GM21786 (cell line): ENCODE data around the gene IGF2BP2.
"Not testable (repeated sequence)": the region's sequence is repeated elsewhere in the genome, so short reads cannot be mapped to it uniquely, and the experiment has no call there.

Experiments used
- ATAC-seq: cut with Tn5 transposase; IDR thresholded peaks from one replicate; pipeline ENCODE4 v1.9.1; 2021; ENCODE audit not compliant: unreplicated experiment

The IGF2BP2 gene

DNA sequence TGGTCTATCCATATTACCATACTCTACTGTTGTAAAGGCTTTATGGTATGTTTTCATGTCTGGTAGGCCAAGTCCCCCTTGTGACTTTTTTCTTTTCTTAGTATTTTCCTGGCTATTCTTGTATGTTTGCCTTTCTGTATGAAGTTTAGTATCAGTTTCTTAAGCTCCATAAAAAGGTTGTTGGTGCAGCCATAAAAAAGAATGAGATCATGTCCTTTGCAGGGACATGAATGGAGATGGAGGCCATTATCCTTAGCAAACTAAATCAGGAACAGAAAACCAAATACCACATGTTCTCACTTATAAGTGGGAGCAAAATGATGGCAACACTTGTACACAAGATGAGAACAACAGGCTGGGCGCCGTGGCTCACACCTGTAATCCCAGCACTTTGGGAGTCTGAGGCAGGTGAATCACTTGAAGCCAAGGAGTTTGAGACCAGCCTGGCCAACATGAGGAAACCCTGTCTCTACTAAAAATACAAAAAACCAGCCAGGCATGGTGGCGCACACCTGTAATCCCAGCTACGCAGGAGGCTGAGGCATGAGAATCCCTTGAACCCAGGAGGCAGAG, 13.7 kb upstream of the IGF2BP2 start:
- not testable (repeated sequence) for ATAC-seq

DNA sequence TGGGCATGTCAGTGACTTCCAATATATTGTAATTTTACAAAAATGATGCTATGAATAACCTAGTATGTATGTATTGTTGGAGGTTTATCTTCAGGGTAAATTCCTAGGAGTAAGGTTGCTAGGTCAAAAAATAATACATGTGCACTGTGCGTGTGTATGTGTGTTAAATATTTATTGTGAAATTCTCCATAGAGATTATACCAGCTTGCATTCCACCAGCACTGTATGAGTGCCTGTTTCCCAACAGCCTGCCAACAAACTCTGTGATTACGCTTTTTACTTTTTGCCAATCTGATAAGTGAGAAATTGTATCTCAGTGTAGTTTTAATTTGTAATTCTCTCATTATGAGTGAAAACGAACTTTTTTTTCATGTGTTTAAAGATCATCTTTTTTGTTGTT, 12.6 kb upstream of the IGF2BP2 start:
- no peak for ATAC-seq

DNA sequence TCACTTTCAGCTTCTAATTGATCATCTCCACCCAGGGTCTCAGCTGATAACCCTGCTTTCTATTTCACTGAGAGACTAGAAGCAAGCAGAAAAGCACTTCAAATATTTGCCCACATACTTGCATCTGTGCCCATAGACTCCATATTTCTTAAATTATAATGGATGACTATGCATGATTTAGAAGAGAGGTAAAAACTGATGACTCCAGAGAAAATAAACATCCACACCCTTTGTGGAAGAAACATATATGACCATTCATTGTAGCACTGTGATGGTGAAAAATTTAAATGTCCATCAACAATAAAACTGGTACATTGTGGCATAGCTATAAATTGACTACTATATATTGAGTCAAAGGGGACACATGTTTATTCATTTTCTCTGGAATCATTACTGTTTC, 7.1 kb upstream of the IGF2BP2 start:
- no peak for ATAC-seq

DNA sequence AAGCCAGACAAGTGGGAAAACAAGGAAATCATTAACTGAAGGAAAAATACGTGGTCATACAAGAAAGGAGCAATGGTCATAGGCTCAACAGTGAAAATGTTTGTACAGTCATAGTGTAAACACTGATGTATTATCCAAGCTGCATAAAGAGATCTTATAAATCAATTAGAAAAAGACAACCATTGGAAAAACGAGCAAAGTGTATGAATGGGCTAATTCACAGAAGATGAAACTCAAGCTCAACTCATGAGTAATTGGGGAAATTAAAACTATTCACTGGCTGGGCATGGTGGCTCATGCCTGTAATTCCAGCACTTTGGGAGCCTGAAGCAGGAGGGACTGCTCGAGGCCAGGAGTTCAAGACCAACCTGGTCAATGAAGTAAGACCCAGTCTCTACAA, 6.4 kb upstream of the IGF2BP2 start:
- ATAC-seq = no peak

DNA sequence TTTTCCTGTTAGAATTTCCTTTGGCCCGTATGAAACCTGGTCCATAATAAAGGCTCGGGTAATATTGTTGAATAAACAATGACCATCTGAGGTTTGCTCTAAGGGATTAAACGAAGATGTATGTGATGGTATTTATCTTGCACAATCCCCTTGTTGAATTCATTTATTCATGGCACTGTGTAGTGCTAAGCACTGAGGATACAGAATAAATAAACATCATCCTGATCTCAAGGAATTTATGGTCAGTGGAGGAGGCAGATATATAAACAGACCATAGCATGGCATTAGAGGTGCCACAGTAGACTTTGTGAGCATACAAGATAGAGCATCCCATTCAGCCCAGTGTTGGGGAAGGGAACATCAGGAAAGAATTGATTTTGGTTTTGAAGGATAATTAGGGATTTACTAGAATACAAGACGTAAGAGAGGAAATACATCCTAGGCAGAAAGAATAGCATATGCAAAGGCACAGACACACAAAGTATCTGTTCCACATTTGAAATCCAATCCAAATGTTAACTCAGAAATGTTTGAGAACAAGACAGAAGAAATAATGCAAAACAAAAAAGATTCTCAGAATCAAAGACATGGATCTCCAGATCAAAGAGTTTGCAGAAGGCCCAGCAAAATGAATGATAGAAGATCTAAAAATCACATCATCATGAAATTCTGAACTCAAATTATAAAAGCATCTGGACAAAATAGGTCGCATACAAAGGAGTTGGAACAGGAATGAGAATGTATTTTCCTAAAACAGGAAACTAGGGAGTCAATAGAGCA, 5.4 kb upstream of the IGF2BP2 start:
- ATAC-seq = no peak

DNA sequence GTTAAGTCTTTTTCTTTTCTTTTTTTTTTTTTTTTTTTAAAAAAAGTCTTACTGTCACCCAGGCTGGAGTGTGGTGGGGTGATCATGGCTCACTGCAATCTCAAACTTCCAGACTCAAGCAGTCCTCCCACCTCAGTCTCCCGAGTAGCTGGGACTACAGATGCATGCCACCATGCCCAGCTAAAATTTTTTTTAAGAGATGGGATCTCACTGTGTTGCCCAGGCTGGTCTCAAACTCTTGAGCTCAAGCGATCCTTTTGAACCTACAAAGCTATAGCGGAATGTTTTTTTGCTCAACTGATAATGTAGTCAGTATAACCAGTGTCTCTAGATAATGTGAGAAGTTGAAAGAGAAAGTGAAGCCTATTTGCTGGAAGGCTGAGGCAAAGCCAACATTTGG, 3.9 kb upstream of the IGF2BP2 start:
- ATAC-seq = no peak

DNA sequence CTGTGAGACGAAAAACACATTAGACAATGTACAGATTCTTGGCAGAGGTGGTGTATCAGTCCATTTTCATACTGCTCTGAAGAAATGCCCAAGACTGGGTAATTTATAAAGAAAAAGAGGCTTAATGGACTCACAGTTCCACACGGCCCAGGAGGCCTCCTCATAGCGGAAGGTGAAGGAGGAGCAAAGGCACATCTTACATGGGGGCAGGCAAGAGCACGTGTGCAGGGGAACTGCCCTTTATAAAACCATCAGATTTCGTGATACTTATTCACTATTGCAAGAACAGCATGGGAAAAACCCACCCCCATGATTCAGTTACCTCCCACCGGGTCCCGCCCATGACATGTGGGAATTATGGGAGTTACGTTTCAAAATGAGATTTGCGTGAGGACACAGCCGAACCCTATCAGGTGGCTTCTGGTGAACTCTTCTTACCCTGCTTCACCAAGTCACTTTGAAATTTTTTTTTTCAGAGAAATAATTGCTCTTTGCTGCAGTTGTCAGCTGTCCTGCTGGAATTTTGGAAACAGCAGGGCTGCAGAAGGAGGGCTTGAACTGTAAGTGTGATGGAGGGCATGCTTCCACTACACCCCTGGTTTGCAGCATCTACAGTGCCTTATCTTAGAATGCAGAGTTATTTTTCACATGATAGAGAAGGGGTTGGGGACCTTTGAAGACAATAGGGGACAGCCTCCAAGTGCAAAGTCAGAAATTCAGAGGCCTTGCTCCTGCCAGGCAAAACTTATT, 2.9 kb upstream of the IGF2BP2 start:
- ATAC-seq = no peak

DNA sequence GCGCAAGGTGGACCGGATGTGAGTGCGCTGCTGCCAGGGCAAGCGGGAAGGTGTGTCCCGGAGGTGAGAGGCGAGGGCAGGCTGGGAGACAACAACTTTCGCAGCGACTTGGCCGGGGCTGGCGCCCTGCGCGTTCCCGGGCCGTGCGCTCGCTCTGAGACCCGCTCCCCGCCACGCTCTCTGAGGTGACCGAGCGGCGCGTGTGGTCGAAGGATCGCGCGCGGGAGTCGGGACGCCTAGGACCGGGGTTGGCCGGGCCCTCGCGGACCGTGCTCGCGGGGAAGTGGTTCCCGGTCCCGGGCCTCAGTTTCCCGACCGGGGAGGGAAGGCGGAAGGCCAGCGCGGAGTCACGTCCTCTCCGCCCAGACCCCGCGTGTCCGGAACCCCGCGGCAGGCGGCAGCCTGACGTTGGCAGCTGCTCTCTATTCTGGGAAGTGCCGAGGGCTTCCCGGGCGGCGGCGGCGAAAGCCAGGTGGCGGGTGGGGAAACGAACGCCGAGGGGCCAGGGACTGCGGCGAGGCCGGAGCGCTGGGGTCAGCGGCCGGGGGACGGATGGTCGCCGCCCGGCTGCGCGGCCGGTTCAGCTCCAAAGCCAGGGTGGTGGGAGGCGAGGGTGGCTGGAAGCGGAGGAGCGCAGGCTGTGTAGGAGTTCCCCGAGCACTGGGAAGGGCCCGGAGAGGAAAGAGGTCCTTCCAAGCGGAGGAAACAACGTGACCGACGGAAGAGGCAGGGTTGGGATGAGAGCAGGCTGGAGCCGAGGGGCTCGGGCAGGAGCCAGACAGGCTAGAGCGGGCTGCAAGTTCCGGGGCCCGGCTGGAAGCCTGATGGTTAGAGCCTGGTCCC, 1.0 kb upstream of the IGF2BP2 start:
- ATAC-seq = peak; percentile 25

DNA sequence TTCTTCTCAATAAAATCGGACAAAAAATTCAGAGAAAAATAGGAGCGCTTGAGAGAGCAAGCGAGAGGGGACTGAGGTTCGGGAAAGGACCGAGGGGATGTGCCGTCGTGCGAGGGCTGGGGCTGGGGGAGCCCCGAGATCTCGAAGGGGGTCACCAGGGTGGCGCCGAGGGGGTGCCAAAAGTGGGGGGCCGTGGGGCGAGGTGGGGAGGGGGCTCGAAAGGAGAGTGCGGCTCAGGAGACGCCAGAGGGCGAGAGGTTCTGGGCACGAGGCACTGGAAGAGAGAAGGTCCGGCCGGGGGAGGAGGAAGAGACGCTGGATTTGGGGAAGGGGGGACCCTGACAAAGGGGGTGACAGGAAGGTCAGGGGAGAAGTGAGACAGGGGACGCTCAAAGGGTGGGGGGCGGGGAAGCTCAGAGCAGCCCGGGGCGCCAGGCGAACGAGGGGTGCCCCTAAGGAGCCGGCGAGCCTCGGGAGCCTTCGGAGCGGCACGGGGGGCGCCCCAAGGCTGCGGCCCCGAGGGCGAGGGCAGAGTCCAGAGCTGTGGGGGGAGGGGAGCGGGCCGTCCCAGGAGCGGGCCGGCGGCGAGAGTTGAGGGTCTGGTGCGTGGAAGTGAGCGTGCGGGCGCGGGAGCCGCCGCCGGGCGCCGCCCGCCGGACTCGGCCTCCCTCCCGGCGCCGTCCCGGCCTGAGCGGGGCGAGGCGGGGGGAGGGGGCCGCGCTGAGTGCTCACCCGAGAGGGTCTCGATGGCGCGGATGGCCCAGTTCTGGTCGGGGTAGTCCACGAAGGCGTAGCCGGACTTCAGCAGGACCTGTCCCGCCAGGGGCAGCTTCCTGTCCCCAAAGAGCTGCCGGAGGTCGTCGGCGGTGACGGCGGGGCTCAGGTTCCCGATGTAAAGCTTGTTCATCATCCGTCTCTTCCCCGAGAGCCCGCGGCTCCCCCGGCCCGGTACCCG, 514 bp downstream of the IGF2BP2 start:
- ATAC-seq = peak; percentile 16

DNA sequence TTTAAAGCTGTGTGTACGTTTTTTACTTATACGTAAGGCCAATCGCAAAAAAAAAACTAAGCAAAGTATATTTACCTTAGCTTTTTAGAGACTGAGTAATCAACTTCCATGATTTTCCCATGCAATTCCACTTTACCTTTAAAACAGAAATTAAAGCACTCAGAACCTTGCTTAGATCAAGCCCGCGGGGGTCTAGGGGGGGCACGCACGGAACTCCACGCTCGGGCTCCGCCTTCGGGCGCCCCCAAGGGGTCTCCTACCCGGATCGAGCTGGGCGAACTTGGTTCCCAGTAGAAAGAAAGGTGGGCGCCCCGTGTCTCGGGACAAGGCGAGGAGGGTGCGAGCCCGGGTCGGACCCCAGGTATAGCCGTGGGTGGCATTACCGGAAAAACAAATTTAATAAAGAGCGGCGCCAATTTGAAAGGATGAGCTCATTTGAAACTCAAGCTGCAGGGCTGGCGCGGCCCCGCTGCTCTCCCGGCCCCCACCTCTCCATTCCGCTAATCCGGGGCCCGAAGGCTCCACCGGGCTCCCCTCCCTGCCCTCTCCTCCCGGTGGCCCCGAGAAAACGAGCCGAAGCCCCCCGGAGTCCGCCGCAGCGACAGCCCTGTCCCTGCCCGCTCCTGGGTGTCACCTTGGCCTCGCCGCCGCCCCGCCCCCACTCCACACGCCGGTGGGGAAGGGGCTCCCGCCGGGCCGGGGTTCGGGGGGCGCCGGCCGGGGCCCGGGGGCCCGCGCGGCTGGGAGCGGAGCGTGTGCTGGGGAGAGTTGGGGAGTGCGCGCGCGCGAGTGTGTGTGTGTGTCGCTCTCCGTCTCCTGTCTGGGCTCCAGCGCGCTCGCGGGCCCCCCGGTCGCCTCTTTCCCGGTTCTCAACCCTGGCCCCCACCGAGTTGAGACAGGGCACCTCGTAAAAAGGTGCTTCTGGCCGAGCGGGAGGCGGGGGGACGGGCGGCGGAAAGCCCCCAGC, 1.5 kb downstream of the IGF2BP2 start:
- no peak for ATAC-seq

DNA sequence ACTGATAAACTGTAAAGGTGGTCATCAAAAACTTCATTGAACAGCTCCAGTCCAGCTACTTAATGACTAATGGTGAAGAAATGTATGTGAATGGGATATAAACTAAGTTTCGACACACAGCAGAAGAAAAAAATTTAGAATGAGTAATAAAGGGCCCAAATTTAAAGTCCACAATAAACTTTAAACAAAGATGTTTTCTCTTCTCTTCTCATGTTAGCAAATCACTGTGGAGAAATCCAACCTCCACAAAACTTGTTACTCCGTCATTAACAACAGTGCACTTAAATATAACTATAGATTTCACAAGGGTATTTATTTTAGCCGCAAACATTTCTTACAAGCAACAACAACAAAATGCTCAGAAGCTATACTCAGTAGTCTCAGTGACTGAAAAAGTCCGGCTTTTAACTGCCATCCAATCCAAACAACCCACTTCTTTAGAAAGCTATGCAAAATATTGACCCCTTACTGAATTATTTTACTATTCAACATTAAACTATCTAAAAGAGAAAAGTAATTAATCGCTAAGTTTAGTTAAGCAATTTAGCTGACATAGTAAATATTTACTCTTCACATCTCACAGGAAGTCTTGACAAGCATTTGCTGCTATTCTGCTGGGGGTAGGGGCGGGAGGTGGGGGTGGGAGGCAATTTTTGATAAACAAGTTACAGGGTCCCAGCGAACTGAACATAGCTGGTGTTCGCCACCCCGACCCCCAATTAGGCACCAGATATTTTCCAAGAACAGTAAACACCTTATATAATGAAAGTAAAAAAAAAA, 2.4 kb downstream of the IGF2BP2 start:
- no peak for ATAC-seq

DNA sequence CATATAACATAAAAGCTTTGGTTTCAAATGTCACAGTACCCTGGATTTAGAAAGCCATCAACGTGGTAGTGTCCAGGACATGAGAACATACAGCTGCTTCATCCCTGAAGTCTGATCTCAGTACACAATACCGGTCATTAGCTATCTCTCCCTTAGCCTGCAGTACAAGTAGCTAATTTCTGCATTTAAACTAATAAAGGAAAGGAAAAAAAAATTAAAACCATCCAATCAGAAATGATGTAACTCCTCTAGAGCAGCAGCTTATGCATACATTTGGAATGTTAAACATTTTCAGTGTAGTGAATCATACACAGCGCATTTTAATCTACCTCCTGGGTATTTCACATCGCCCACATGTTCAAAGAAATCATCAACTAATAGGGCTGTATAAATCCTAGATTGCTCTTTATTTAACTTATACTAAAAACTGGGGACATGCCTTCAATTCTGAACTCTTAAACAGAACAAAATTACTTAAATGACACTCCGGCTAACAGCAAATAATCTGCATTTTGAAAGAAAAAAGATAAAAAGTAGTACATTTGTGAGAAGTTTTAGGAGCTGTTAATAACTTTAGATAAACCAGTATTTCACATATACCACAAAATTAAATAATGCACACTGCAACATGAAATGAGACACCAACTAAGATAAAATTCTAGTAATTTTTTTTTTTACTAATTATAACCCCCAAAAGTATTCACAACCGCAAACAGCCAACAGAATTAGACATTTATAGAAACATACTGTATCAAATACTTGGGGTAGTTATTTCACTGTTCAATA, 3.7 kb downstream of the IGF2BP2 start:
- no peak for ATAC-seq

DNA sequence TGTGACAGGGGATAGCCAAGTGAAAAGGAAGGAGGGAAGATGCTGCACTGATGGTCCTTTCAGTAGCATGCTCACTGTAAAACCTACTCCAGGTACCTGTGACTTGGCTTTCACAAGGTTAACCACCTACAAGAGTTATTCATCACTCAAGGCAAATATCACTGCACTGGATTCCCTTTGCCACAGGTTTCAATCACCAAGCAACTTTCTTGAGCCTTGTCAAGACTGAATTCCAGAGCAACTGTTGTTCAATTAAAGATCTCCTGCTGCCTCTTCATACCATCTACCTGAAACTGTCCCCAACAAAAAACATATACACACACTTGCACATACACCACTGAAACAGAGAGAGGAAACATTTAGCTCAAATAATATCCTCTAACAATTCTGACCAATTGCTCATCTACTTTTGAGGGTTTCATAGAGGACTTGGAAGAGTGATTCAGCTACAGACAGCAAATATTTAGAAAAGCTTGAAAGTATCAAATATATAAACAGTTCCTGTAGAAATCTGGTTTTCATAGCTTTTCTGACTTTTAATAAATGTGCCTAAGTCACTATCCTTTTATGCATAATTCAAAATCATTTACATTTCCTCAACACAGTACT, 6.5 kb downstream of the IGF2BP2 start:
- ATAC-seq = no peak

DNA sequence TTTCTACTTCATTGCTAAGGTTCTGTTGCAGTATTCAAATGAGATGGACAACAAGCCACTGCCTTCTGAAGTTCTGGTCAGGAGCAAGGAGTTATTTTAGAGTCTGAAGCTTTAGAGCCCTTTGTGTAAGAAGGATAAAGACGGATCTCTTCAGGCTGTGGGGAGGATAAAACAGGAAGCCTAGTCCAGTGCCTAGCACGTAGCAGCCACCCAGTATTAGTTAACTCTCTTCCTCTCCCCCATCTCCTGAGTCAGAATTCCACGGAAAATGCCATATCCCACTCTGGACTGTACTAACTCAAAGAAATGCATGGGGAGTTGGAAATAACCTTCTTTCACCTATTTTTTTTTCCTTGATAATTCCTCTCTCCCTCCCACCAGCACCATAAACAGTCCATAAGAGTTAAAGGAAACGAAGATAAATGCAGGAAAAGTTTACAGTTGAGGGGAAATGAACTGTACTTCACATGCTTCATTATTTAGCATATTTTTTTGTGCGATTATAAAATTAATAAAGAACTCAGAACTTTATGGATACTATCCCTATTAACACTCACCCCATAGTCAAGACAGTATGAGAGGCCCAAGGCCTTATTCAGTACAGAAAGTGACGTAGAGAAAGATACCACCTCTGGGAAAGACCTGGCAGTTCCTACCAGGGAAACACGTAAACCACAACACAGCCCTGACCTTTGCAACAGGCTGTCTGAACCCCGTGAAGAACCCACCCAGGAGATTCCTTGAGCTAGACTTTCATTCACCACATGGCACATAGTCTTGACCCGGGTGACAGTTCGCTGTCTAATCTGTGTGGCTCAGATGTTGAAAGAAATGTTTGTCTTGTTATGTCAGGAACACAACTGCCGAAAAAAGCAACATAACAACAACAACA, 9.2 kb downstream of the IGF2BP2 start:
- no peak for ATAC-seq

DNA sequence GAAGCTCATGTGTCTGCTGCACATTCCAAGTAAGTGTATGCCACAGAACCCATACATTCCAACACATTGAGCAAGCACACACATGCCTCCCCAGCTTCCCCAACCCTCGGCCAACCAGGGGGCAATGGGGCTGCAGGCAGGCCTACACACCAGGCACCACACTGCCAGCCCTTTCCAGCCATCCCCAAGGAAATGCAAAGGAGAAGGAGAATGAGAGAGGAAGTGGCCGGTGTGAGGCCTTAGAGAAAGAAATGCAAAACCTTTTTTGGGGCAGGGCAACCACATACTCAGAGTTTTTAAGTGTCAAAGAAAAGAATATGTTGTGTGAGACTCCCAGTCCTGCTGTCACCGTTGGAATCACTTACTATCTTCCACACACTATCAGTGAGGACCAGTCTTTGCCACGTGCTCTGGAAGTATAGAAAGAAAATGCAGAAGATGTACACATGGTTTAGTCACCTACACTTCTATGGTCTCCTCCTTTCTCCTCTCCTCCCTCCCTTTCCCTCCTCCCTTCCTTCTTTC, 11.1 kb downstream of the IGF2BP2 start:
- ATAC-seq = no peak

DNA sequence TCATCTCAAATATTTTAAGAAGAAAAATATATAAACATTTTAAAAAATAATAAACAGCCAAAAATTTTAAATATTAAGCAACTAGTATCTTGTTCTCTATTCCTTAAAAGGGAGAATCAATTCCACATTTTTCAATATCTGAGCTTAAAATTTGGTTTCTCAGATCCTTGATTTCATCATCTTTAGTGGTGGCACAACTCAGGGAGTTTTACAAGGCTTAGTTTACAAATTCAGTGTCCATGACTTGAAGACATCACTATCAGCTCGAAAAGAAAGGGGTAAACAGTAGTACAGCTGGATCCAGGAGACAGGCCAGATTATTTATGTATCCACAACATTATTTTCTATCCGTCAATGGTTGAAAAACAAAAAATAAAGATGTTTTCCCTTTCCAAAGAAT, 11.6 kb downstream of the IGF2BP2 start:
- no peak for ATAC-seq
